T1000 (cell line): ENCODE measurements around the gene ZNF296.
"Not testable (repeated sequence)": the region's sequence is repeated elsewhere in the genome, so short reads cannot be mapped to it uniquely, and the experiment has no call there.

Source experiments
- DNase-seq: peaks from one replicate; lab custom pipeline; 2025; ENCODE audit warnings: mixed read lengths; lab: John Stamatoyannopoulos, UW

ZNF296 gene

GRCh38 chr19:45076029-45076850 lies at the start of gene ZNF296:
TSS of gene ZNF296 (minus strand) at chr19:45076478. CDS start at chr19:45076373, 105 bp downstream.
- DNase-seq = no peak

GRCh38 chr19:45125360-45125759 lies 49.1 kb upstream of the ZNF296 start:
- no peak for DNase-seq

GRCh38 chr19:45124021-45124420 lies 47.7 kb upstream of the ZNF296 start:
- no peak for DNase-seq

GRCh38 chr19:45123440-45123850 lies 47.2 kb upstream of the ZNF296 start:
- no peak for DNase-seq

- no peak for DNase-seq
Observed at GRCh38 chr19:45122832-45123231, 46.6 kb upstream of the ZNF296 start.

- no peak for DNase-seq
Observed at GRCh38 chr19:45121827-45122345, 45.6 kb upstream of the ZNF296 start.

- DNase-seq = no peak
Observed at GRCh38 chr19:45119582-45119981, 43.3 kb upstream of the ZNF296 start.

GRCh38 chr19:45118591-45119355 lies 42.5 kb upstream of the ZNF296 start:
- DNase-seq = not testable (repeated sequence)

- no peak for DNase-seq
Observed at GRCh38 chr19:45118106-45118505, 41.8 kb upstream of the ZNF296 start.

GRCh38 chr19:45117671-45118070 lies 41.4 kb upstream of the ZNF296 start:
- DNase-seq = no peak

GRCh38 chr19:45117167-45117594 lies 40.9 kb upstream of the ZNF296 start:
- no peak for DNase-seq

- no peak for DNase-seq
Observed at GRCh38 chr19:45115809-45116615, 39.7 kb upstream of the ZNF296 start.

- no peak for DNase-seq
Observed at GRCh38 chr19:45114116-45114515, 37.8 kb upstream of the ZNF296 start.

- DNase-seq = no peak
Observed at GRCh38 chr19:45113628-45114027, 37.4 kb upstream of the ZNF296 start.

GRCh38 chr19:45112111-45112827 lies 36.0 kb upstream of the ZNF296 start:
- DNase-seq = no peak

- no peak for DNase-seq
Observed at GRCh38 chr19:45110851-45111266, 34.6 kb upstream of the ZNF296 start.

- no peak for DNase-seq
Observed at GRCh38 chr19:45107621-45108150, 31.4 kb upstream of the ZNF296 start.

GRCh38 chr19:45106363-45106762 lies 30.1 kb upstream of the ZNF296 start:
- not testable (repeated sequence) for DNase-seq

- no peak for DNase-seq
Observed at GRCh38 chr19:45104658-45105349, 28.5 kb upstream of the ZNF296 start.
